ENCODE data around the gene FGF12.

DNA sequence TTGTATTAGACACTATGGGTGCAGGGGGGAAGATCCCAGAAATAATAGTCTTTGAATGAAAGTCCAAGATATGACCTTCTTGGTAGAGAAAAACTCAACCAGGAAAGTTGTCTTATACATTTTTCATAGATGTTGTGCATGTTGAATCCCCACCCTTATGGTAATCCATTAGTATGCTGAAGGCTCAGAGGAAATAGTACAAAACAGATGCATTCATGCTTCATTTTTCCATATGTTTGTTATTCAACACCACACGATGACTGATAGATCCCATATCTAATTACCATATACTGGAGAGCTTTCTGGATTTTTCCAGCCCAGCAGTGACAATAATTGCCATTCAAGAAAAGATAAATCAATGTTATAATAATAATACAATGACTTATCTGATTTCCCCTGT lies 487.4 kb downstream of the FGF12 start:
- TF ChIP-seq POLR2AphosphoS2 (conservative IDR thresholded peaks at IDR 0.05; ENCODE audit: low read length) (no peak), EP300 (IDR thresholded peaks at IDR 0.05) (no peak), MYC (IDR thresholded peaks at IDR 0.05; ENCODE audit: borderline replicate concordance, low read length) (no peak), CBX2 (IDR thresholded peaks at IDR 0.05; ENCODE audit: borderline replicate concordance, low read depth) (no peak), POLR2A (IDR thresholded peaks at IDR 0.05; ENCODE audit: low read length) (no peak), JUNB (IDR thresholded peaks at IDR 0.05) (no peak), SMC3 (IDR thresholded peaks at IDR 0.05) (no peak), ZFP36 (IDR thresholded peaks at IDR 0.05; ENCODE audit: borderline replicate concordance, partially characterized antibody) (no peak)
- TF ChIP-seq, protein P1, sequence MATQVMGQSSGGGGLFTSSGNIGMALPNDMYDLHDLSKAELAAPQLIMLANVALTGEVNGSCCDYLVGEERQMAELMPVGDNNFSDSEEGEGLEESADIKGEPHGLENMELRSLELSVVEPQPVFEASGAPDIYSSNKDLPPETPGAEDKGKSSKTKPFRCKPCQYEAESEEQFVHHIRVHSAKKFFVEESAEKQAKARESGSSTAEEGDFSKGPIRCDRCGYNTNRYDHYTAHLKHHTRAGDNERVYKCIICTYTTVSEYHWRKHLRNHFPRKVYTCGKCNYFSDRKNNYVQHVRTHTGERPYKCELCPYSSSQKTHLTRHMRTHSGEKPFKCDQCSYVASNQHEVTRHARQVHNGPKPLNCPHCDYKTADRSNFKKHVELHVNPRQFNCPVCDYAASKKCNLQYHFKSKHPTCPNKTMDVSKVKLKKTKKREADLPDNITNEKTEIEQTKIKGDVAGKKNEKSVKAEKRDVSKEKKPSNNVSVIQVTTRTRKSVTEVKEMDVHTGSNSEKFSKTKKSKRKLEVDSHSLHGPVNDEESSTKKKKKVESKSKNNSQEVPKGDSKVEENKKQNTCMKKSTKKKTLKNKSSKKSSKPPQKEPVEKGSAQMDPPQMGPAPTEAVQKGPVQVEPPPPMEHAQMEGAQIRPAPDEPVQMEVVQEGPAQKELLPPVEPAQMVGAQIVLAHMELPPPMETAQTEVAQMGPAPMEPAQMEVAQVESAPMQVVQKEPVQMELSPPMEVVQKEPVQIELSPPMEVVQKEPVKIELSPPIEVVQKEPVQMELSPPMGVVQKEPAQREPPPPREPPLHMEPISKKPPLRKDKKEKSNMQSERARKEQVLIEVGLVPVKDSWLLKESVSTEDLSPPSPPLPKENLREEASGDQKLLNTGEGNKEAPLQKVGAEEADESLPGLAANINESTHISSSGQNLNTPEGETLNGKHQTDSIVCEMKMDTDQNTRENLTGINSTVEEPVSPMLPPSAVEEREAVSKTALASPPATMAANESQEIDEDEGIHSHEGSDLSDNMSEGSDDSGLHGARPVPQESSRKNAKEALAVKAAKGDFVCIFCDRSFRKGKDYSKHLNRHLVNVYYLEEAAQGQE (IDR thresholded peaks at IDR 0.05), result no peak
- TF ChIP-seq, protein P2, sequence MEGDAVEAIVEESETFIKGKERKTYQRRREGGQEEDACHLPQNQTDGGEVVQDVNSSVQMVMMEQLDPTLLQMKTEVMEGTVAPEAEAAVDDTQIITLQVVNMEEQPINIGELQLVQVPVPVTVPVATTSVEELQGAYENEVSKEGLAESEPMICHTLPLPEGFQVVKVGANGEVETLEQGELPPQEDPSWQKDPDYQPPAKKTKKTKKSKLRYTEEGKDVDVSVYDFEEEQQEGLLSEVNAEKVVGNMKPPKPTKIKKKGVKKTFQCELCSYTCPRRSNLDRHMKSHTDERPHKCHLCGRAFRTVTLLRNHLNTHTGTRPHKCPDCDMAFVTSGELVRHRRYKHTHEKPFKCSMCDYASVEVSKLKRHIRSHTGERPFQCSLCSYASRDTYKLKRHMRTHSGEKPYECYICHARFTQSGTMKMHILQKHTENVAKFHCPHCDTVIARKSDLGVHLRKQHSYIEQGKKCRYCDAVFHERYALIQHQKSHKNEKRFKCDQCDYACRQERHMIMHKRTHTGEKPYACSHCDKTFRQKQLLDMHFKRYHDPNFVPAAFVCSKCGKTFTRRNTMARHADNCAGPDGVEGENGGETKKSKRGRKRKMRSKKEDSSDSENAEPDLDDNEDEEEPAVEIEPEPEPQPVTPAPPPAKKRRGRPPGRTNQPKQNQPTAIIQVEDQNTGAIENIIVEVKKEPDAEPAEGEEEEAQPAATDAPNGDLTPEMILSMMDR (IDR thresholded peaks at IDR 0.05), result no peak

Measured in A549 (cell line).